Parathyroid adenoma (tissue), 2 donors: ENCODE measurements around the gene PKDCC.

ENCODE experiments used
- H2AFZ ChIP-seq: fragments of 300-600 bp; sonication (generic); one replicate; pipeline ENCODE4 v1.7.0; 2017; ENCODE audit warnings: antibody characterized with exemption, mild to moderate bottlenecking
- H3K27ac ChIP-seq: fragments of 300-600 bp; sonication (generic); one replicate; pipeline ENCODE4 v1.7.0; 2017
- H3K27me3 ChIP-seq: fragments of 300-600 bp; sonication (generic); one replicate; pipeline ENCODE4 v1.7.0; 2017; ENCODE audit warnings: low read length; ENCODE audit not compliant: control insufficient read depth, insufficient read depth
- H3K36me3 ChIP-seq: fragments of 300-600 bp; sonication (generic); one replicate; pipeline ENCODE4 v1.7.0; 2017; ENCODE audit warnings: low read length; ENCODE audit not compliant: control insufficient read depth, insufficient read depth
- H3K4me1 ChIP-seq: fragments of 300-600 bp; sonication (generic); one replicate; pipeline ENCODE4 v1.7.0; 2017; ENCODE audit warnings: control low read depth
- H3K4me2 ChIP-seq: fragments of 300-600 bp; sonication (generic); one replicate; pipeline ENCODE4 v1.7.0; 2017; ENCODE audit warnings: low read length
- H3K4me3 ChIP-seq: fragments of 300-600 bp; sonication (generic); one replicate; pipeline ENCODE4 v1.7.0; 2017; ENCODE audit warnings: low read depth, low read length
- H3K79me2 ChIP-seq: fragments of 300-600 bp; sonication (generic); one replicate; pipeline ENCODE4 v1.7.0; 2017; ENCODE audit warnings: control low read depth
- H3K9ac ChIP-seq: fragments of 300-600 bp; sonication (generic); one replicate; pipeline ENCODE4 v1.7.0; 2017; ENCODE audit warnings: mild to moderate bottlenecking
- H3K9me3 ChIP-seq: fragments of 300-600 bp; sonication (generic); one replicate; pipeline ENCODE4 v1.7.0; 2017; ENCODE audit warnings: low read length; ENCODE audit not compliant: control insufficient read depth
- TF ChIP-seq, protein P1 (sequence below): fragments of 300-600 bp; sonication (generic); IDR thresholded peaks from one replicate; pipeline ENCODE4 v1.7.0; 2017; ENCODE audit warnings: antibody characterized with exemption, mild to moderate bottlenecking
- donor health status: primary hyperparathyroidism.

PKDCC gene

GRCh38 chr2:42050703-42051542 lies 3.1 kb downstream of the PKDCC start:
- Histone ChIP-seq H3K27ac (no peak overlapping the region), H3K4me2 (no peak overlapping the region), H3K4me3 (no peak overlapping the region), H3K9ac (no peak overlapping the region), H3K9me3 (no peaks in the 10 kb centered on the region), H3K4me1 (peaks cover 6% of the 10 kb centered on the region), H3K36me3 (no peaks in the 10 kb centered on the region), H2AFZ (no peak overlapping the region), H3K27me3 (no peaks in the 10 kb centered on the region), H3K79me2 (peaks cover 6% of the 10 kb centered on the region)
- TF ChIP-seq, protein P1, sequence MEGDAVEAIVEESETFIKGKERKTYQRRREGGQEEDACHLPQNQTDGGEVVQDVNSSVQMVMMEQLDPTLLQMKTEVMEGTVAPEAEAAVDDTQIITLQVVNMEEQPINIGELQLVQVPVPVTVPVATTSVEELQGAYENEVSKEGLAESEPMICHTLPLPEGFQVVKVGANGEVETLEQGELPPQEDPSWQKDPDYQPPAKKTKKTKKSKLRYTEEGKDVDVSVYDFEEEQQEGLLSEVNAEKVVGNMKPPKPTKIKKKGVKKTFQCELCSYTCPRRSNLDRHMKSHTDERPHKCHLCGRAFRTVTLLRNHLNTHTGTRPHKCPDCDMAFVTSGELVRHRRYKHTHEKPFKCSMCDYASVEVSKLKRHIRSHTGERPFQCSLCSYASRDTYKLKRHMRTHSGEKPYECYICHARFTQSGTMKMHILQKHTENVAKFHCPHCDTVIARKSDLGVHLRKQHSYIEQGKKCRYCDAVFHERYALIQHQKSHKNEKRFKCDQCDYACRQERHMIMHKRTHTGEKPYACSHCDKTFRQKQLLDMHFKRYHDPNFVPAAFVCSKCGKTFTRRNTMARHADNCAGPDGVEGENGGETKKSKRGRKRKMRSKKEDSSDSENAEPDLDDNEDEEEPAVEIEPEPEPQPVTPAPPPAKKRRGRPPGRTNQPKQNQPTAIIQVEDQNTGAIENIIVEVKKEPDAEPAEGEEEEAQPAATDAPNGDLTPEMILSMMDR = no peak

- H3K27me3 ChIP-seq = no peaks in the 10 kb centered on the region
- no peak overlapping the region for H3K27ac ChIP-seq
- TF ChIP-seq, protein P1 = no peak
- H3K4me2 ChIP-seq = no peak overlapping the region
- peaks cover 6% of the 10 kb centered on the region for H3K79me2 ChIP-seq
- H3K9me3 ChIP-seq = no peaks in the 10 kb centered on the region
- no peak overlapping the region for H2AFZ ChIP-seq
- H3K4me3 ChIP-seq = no peak overlapping the region
- H3K4me1 ChIP-seq = peaks cover 6% of the 10 kb centered on the region
- H3K36me3 ChIP-seq = no peaks in the 10 kb centered on the region
- H3K9ac ChIP-seq = no peak overlapping the region
Observed at GRCh38 chr2:42051543-42052235, 3.9 kb downstream of the PKDCC start.

- no peaks in the 10 kb centered on the region for H3K27me3 ChIP-seq
- no peak overlapping the region for H3K4me2 ChIP-seq
- no peaks in the 10 kb centered on the region for H3K9me3 ChIP-seq
- TF ChIP-seq, protein P1 = no peak
- no peak overlapping the region for H3K4me3 ChIP-seq
- H3K9ac ChIP-seq = no peak overlapping the region
- H2AFZ ChIP-seq = no peak overlapping the region
- H3K27ac ChIP-seq = no peak overlapping the region
- H3K36me3 ChIP-seq = no peaks in the 10 kb centered on the region
- peaks cover 6% of the 10 kb centered on the region for H3K79me2 ChIP-seq
- peaks cover 6% of the 10 kb centered on the region for H3K4me1 ChIP-seq
Observed at GRCh38 chr2:42052702-42053481, 5.1 kb downstream of the PKDCC start.

DNA sequence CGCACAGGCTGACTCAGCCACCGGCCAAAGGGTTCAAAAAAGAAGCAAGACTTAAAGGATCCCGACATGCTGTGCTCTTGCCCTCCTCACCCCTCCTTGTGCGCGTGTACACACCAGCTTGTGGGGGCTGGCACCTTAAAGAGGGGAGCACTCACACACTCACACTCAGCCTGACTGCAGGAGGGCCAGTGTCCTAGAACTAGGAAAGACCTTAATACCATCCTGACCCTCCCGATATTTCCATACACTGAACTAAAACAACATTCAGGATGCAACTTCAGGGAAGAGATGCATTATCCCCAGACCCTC lies 5.6 kb downstream of the PKDCC start:
- Histone ChIP-seq H3K79me2 (peaks cover 6% of the 10 kb centered on the region), H3K4me2 (no peak overlapping the region), H3K4me3 (no peak overlapping the region), H3K9me3 (no peaks in the 10 kb centered on the region), H3K27me3 (no peaks in the 10 kb centered on the region), H3K4me1 (peaks cover 6% of the 10 kb centered on the region), H2AFZ (no peak overlapping the region), H3K36me3 (no peaks in the 10 kb centered on the region), H3K27ac (no peak overlapping the region), H3K9ac (no peak overlapping the region)
- TF ChIP-seq, protein P1 = no peak
